ENCODE measurements around the gene NID2. TPM values are rescaled to one million over a fixed set of nuclear protein-coding genes. Genes with fewer than 3 reads are reported as not detected.

The NID2 gene
- total RNA-seq, 1 donor from 2014 or later = 35.2 TPM

GRCh38 chr14:52049271-52049670, 19.6 kb downstream of the NID2 start:
- DNase-seq = no peak
- peak overlapping the region; percentile 86 for H3K27ac ChIP-seq (replicated peaks)
- H3K9me3 ChIP-seq (replicated peaks) = no peaks in the 10 kb centered on the region
- H3K36me3 ChIP-seq = peaks cover 12% of the 10 kb centered on the region
- peaks cover 99% of the 10 kb centered on the region for H3K4me1 ChIP-seq
- no peak for TF ChIP-seq CTCF (IDR thresholded peaks at IDR 0.05; ENCODE audit: borderline replicate concordance)
- no peak overlapping the region for H3K4me3 ChIP-seq
- intact Hi-C loops (cut with micrococcal nuclease) = no loop called here
- no peaks in the 10 kb centered on the region for H3K27me3 ChIP-seq (ENCODE audit: low read depth)

GRCh38 chr14:52048641-52049204, 20.1 kb downstream of the NID2 start:
- no peak for DNase-seq
- intact Hi-C loops (cut with micrococcal nuclease) = no loop called here
- Histone ChIP-seq H3K36me3 (peaks cover 8% of the 10 kb centered on the region), H3K27ac (replicated peaks) (peak overlapping the region; percentile 86), H3K9me3 (replicated peaks) (no peaks in the 10 kb centered on the region), H3K4me1 (peaks cover 96% of the 10 kb centered on the region), H3K4me3 (no peak overlapping the region), H3K27me3 (ENCODE audit: low read depth) (no peaks in the 10 kb centered on the region)
- TF ChIP-seq CTCF (IDR thresholded peaks at IDR 0.05; ENCODE audit: borderline replicate concordance) = no peak

- no peak for DNase-seq
- intact Hi-C loops (cut with micrococcal nuclease) = no loop called here
Measured at GRCh38 chr14:52048116-52048515, 20.7 kb downstream of the NID2 start.

GRCh38 chr14:52046376-52046917, 22.4 kb downstream of the NID2 start:
- DNase-seq = no peak
- H3K4me1 ChIP-seq = peaks cover 92% of the 10 kb centered on the region
- intact Hi-C loops (cut with micrococcal nuclease) = no loop called here
- H3K4me3 ChIP-seq = peak overlapping the region; percentile 33
- no peaks in the 10 kb centered on the region for H3K9me3 ChIP-seq (replicated peaks)
- no peak for TF ChIP-seq CTCF (IDR thresholded peaks at IDR 0.05; ENCODE audit: borderline replicate concordance)
- H3K36me3 ChIP-seq = peaks cover 11% of the 10 kb centered on the region
- no peaks in the 10 kb centered on the region for H3K27me3 ChIP-seq (ENCODE audit: low read depth)
- H3K27ac ChIP-seq (replicated peaks) = peak overlapping the region; percentile 86

More at GRCh38 chr14:52048116-52048515, 20.7 kb downstream of the NID2 start:
- Histone ChIP-seq H3K27ac (replicated peaks) (peak overlapping the region; percentile 86), H3K4me1 (peaks cover 96% of the 10 kb centered on the region), H3K27me3 (ENCODE audit: low read depth) (no peaks in the 10 kb centered on the region), H3K4me3 (no peak overlapping the region), H3K9me3 (replicated peaks) (no peaks in the 10 kb centered on the region), H3K36me3 (peaks cover 2% of the 10 kb centered on the region)
- TF ChIP-seq CTCF (IDR thresholded peaks at IDR 0.05; ENCODE audit: borderline replicate concordance) = no peak

DNA sequence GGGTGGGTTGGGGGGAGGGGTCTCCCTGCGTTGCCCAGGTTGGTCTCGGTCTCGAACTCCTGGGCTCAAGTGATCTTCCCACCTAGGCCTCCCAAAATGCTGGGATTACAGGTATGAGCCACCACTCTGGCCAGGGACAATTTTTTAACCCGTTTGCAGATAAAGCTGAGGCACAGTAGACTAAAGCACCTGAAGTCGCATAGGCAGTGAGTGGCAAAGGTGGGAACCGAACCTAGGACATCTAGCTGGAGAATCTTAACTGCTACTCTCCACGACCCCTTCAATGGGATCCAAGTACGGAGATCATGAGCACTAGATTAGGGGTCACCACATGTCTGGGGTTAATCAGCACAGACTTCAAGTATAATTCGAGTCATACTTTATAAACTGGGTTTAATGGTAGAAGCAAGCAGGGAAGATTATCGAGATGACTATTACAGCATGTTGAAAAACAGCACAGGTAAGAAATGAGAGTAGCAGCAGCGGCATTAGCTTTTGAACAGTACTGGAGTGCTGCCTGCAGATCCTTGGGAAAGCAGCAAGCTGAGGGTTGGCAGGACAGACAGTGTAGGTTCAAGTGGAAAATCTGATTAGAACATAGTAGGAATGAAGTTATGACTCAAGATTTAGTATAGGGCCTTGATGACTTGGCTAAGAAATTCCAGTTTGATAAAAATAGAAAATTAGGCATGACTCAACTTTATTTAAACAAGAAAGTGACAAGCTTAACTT, 23.9 kb downstream of the NID2 start:
- Histone ChIP-seq H3K4me3 (no peak overlapping the region), H3K9me3 (replicated peaks) (no peaks in the 10 kb centered on the region), H3K27me3 (ENCODE audit: low read depth) (no peaks in the 10 kb centered on the region), H3K27ac (replicated peaks) (peak overlapping the region; percentile 86), H3K36me3 (peaks cover 26% of the 10 kb centered on the region), H3K4me1 (peaks cover 77% of the 10 kb centered on the region)
- DNase-seq = no peak
- intact Hi-C loops (cut with micrococcal nuclease) = no loop called here
- no peak for TF ChIP-seq CTCF (IDR thresholded peaks at IDR 0.05; ENCODE audit: borderline replicate concordance)
